Measurements from ENCODE around the gene ASB2.

The ASB2 gene

GRCh38 chr14:94022532-94023411, 46.4 kb upstream of the ASB2 start:
- Histone ChIP-seq H3K27me3 (ENCODE audit: insufficient read depth, low read length, poor library complexity) (peaks cover 5% of the 10 kb centered on the region), H4K20me1 (ENCODE audit: insufficient read depth, low read length) (peaks cover 4% of the 10 kb centered on the region; the same call in 1 of the 2 replicates), H3K79me2 (ENCODE audit: insufficient read depth, low read length) (no peaks in the 10 kb centered on the region), H3K36me3 (ENCODE audit: insufficient read depth, low read length) (no peaks in the 10 kb centered on the region), H3K4me3 (ENCODE audit: low read depth in 1 of 2, low read length in 2 of 2) (no peak overlapping the region), H3K4me2 (ENCODE audit: insufficient read depth, low read length) (no peak overlapping the region), H2AFZ (ENCODE audit: low read depth, low read length) (no peak overlapping the region), H3K9ac (ENCODE audit: low read depth, low read length) (no peak overlapping the region), H3K27ac (ENCODE audit: low read length) (no peak overlapping the region), H3K9me3 (ENCODE audit: insufficient read depth, low read length, severe bottlenecking) (no peaks in the 10 kb centered on the region), H3K4me1 (ENCODE audit: insufficient read depth, low read length) (no peaks in the 10 kb centered on the region)
- TF ChIP-seq CTCF (IDR thresholded peaks at IDR 0.05; ENCODE audit: borderline replicate concordance, extremely low read depth, low read length, poor library complexity, severe bottlenecking) (no peak), EZH2 (IDR thresholded peaks at IDR 0.05; ENCODE audit: borderline replicate concordance, low read depth, low read length, severe bottlenecking) (no peak)
- ATAC-seq (ENCODE audit: insufficient read depth, low read depth), result no peak
- no peak for DNase-seq

- TF ChIP-seq EZH2 (IDR thresholded peaks at IDR 0.05; ENCODE audit: borderline replicate concordance, low read depth, low read length, severe bottlenecking) (no peak), CTCF (IDR thresholded peaks at IDR 0.05; ENCODE audit: borderline replicate concordance, extremely low read depth, low read length, poor library complexity, severe bottlenecking) (no peak)
- H3K4me2 ChIP-seq (ENCODE audit: insufficient read depth, low read length), result no peak overlapping the region
- H3K4me1 ChIP-seq (ENCODE audit: insufficient read depth, low read length), result no peaks in the 10 kb centered on the region
- H3K27me3 ChIP-seq (ENCODE audit: insufficient read depth, low read length, poor library complexity), result peaks cover 10% of the 10 kb centered on the region
- H3K79me2 ChIP-seq (ENCODE audit: insufficient read depth, low read length), result no peaks in the 10 kb centered on the region
- no peaks in the 10 kb centered on the region for H3K36me3 ChIP-seq (ENCODE audit: insufficient read depth, low read length)
- no peak overlapping the region for H3K4me3 ChIP-seq (ENCODE audit: low read depth in 1 of 2, low read length in 2 of 2)
- no peak overlapping the region for H3K27ac ChIP-seq (ENCODE audit: low read length)
- no peaks in the 10 kb centered on the region for H3K9me3 ChIP-seq (ENCODE audit: insufficient read depth, low read length, severe bottlenecking)
- no peak for DNase-seq
- no peak overlapping the region for H3K9ac ChIP-seq (ENCODE audit: low read depth, low read length)
- no peak overlapping the region for H2AFZ ChIP-seq (ENCODE audit: low read depth, low read length)
- peaks cover 5% of the 10 kb centered on the region; the same call in 1 of the 2 replicates for H4K20me1 ChIP-seq (ENCODE audit: insufficient read depth, low read length)
- ATAC-seq (ENCODE audit: insufficient read depth, low read depth), result no peak
Measured at GRCh38 chr14:94021416-94022157, 45.2 kb upstream of the ASB2 start.

DNA sequence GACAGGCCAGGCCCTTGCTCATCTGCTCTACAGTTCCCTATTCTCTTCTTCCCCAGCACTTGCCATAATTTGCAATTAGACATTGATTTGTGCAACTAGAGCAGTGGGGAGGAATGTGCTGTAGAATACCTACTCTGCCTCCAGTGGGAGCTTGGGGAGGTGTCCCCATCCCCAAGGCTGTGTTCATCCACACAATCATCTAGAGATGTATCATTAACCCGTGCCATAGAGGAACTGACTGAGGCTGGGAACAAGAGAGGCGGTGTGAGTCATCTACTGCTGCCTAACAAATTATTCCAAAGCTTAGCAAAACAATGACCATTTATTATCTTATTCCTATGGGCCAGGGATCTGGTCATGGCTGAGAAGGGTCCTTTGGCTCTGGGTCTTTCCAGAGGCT, 44.6 kb upstream of the ASB2 start:
- ATAC-seq (ENCODE audit: insufficient read depth, low read depth) (no peak), DNase-seq (no peak)
- Histone ChIP-seq H2AFZ (ENCODE audit: low read depth, low read length) (no peak overlapping the region), H3K4me1 (ENCODE audit: insufficient read depth, low read length) (no peaks in the 10 kb centered on the region), H3K27me3 (ENCODE audit: insufficient read depth, low read length, poor library complexity) (peaks cover 10% of the 10 kb centered on the region), H3K9ac (ENCODE audit: low read depth, low read length) (no peak overlapping the region), H3K36me3 (ENCODE audit: insufficient read depth, low read length) (no peaks in the 10 kb centered on the region), H3K4me3 (ENCODE audit: low read depth in 1 of 2, low read length in 2 of 2) (no peak overlapping the region), H4K20me1 (ENCODE audit: insufficient read depth, low read length) (peaks cover 6% of the 10 kb centered on the region; the same call in 1 of the 2 replicates), H3K79me2 (ENCODE audit: insufficient read depth, low read length) (no peaks in the 10 kb centered on the region), H3K27ac (ENCODE audit: low read length) (no peak overlapping the region), H3K9me3 (ENCODE audit: insufficient read depth, low read length, severe bottlenecking) (no peaks in the 10 kb centered on the region), H3K4me2 (ENCODE audit: insufficient read depth, low read length) (no peak overlapping the region)
- TF ChIP-seq CTCF (IDR thresholded peaks at IDR 0.05; ENCODE audit: borderline replicate concordance, extremely low read depth, low read length, poor library complexity, severe bottlenecking) (no peak), EZH2 (IDR thresholded peaks at IDR 0.05; ENCODE audit: borderline replicate concordance, low read depth, low read length, severe bottlenecking) (no peak)

All from DND-41 (cell line).